ENCODE measurements around the gene RNF32.

RNF32 gene

GRCh38 chr7:156725936-156726335 lies 85.4 kb downstream of the RNF32 start:
- FAIRE-seq: no peak
- no peak for DNase-seq (ENCODE audit: insufficient read length, low spot score)
